Regular cardiac myocyte (primary cell): ENCODE data around the gene GPR42. TPM values are rescaled to one million over a fixed set of nuclear protein-coding genes. Genes with fewer than 3 reads are reported as not detected.

Experiments
- total RNA-seq: library from RNA; depleted of rRNA; stranded (reverse); fragments of >200 nt; gene quantifications from 2 replicates; pipeline ENCODE4 v1.2.3, GENCODE V29; 2014

Gene GPR42
- total RNA-seq, result not detected in 2 replicates

GRCh38 chr19:35370722-35371121 lies at the start of gene GPR42:
Gene GPR42 (plus strand): TSS chr19:35371068. CDS start chr19:35371360, 292 bp downstream.

GRCh38 chr19:35328851-35329285 lies 42.0 kb upstream of the GPR42 start, which contains the start of gene CD22:
Gene CD22 (plus strand): TSS chr19:35329187. CDS start chr19:35332041, 2,854 bp downstream.

GRCh38 chr19:35347171-35347929 lies 23.5 kb upstream of the GPR42 start, which contains the start of gene FFAR1:
Gene FFAR1 (plus strand): TSS chr19:35347902. CDS start chr19:35351552, 3,650 bp downstream.

DNA sequence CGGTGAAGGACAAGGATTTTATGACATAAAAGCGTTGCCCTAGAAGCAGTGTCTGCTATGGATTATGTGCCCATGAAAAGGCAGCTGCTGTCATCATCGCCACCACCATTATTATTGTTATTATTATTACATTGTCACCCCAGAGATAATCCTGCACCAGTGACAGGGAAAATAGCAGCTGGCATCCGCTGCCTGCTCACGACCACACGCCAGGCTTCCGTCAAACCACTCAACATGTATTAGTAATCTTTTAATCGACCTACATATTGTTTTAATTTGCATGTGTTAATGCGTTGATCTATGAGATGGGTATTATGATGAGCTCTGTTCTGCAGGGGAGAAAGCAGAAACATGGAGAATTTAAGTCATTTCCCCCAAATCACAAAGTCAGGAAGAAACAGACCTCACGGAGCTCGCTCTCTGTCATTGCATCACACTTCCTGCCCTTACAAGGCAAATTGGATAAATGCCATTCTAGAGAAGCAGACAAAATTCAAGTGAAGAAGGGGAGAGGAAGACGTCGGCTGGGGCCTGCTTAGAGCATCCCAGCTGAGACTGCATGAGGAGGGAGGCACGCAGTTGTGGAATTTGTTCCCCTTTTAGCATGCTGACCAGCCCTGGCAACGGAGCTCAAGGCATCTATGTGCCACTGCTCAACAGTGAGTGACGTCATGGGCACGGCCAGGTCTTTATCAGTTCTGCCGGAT lies 12.8 kb upstream of the GPR42 start, which contains the start of gene FFAR3:
Gene FFAR3 (plus strand): TSS at position 594 of the 707 bp plus-strand sequence. CDS start 431 bp downstream, outside the sequence.

Other genes with a start within 250 kb of the GPR42 start
- under 0.01 and 3.7 TPM in 2 replicates for gene LGI4, start 236.0 kb upstream of the GPR42 start, total RNA-seq
- 0.58 and 1.4 TPM in 2 replicates for gene FXYD1, start 232.2 kb upstream of the GPR42 start, total RNA-seq
- not detected in 2 replicates for gene FXYD7, start 227.8 kb upstream of the GPR42 start, total RNA-seq
- gene FXYD5, start 216.3 kb upstream of the GPR42 start, total RNA-seq, result 11.8 and 16.3 TPM in 2 replicates
- not detected in 2 replicates for gene FAM187B, start 142.3 kb upstream of the GPR42 start, total RNA-seq
- gene LSR, start 122.1 kb upstream of the GPR42 start, total RNA-seq, result 0.28 and 1.7 TPM in 2 replicates
- gene USF2, start 102.1 kb upstream of the GPR42 start, total RNA-seq, result 33.5 and 49.1 TPM in 2 replicates
- gene HAMP, start 88.5 kb upstream of the GPR42 start, total RNA-seq, result 0.19 TPM in 1 of 2 replicates, not detected in the other
- gene MAG, start 78.9 kb upstream of the GPR42 start, total RNA-seq, result 0.96 TPM in 1 of 2 replicates, not detected in the other
- gene CD22, start 41.9 kb upstream of the GPR42 start, total RNA-seq, result 0.96 and 1.7 TPM in 2 replicates
- gene FFAR1, start 23.2 kb upstream of the GPR42 start, total RNA-seq, result not detected in 2 replicates
- not detected in 2 replicates for gene FFAR3, start 12.6 kb upstream of the GPR42 start, total RNA-seq
- not detected in 2 replicates for gene FFAR2, start 77.2 kb downstream of the GPR42 start, total RNA-seq
- gene KRTDAP, start 119.4 kb downstream of the GPR42 start, total RNA-seq, result not detected in 2 replicates
- 0.77 and 2.5 TPM in 2 replicates for gene DMKN, start 142.6 kb downstream of the GPR42 start, total RNA-seq
- 0.19 and 2.0 TPM in 2 replicates for gene SBSN, start 157.2 kb downstream of the GPR42 start, total RNA-seq
- not detected in 2 replicates for gene GAPDHS, start 162.4 kb downstream of the GPR42 start, total RNA-seq
- gene TMEM147, start 174.6 kb downstream of the GPR42 start, total RNA-seq, result 83.2 and 98.7 TPM in 2 replicates
- not detected in 2 replicates for gene ATP4A, start 192.6 kb downstream of the GPR42 start, total RNA-seq
- gene PMIS2, start 215.1 kb downstream of the GPR42 start, total RNA-seq, result not detected in 2 replicates
- gene HAUS5, start 241.7 kb downstream of the GPR42 start, total RNA-seq, result 4.8 and 11.1 TPM in 2 replicates